CD4-positive, CD25-positive, alpha-beta regulatory T cell (primary cell): Measurements from ENCODE around the gene PDZD7. TPM values are rescaled to one million over a fixed set of nuclear protein-coding genes. Genes with fewer than 3 reads are reported as not detected.

Experiments
- ATAC-seq, 2 donors: fragments of 150-1000 bp; cut with Tn5 transposase; one replicate each; pipeline ENCODE4 v1.10.0; 2021; ENCODE audit warnings: low read depth in 2 of 2, moderate number of reproducible peaks in 2 of 2, moderate library complexity in 1 of 2
- DNase-seq, 3 donors: peaks; one replicate each; pipeline versions ENCODE4 v3.0.0 to v3.0.0-alpha.2; 2012 to 2022; ENCODE audit warnings: mixed read lengths in 1 of 3
- H3K27ac ChIP-seq: one replicate; pipeline ENCODE4 v1.7.0; 2013; ENCODE audit warnings: mild to moderate bottlenecking, low read length; ENCODE audit not compliant: insufficient read depth, poor library complexity, severe bottlenecking
- H3K27me3 ChIP-seq: one replicate; pipeline ENCODE4 v1.7.0; 2013; ENCODE audit warnings: low read length; ENCODE audit not compliant: control insufficient read depth, insufficient read depth
- H3K36me3 ChIP-seq: one replicate; pipeline ENCODE4 v1.7.0; 2013; ENCODE audit warnings: mild to moderate bottlenecking, low read length, moderate library complexity; ENCODE audit not compliant: control insufficient read depth, insufficient read depth
- H3K4me1 ChIP-seq: 2 replicates; pipeline ENCODE4 v1.7.0; 2013; ENCODE audit warnings: mild to moderate bottlenecking, low read length; ENCODE audit not compliant: insufficient read depth, control insufficient read depth, poor library complexity, severe bottlenecking
- H3K4me3 ChIP-seq: one replicate; pipeline ENCODE4 v1.7.0; 2013; ENCODE audit warnings: low read depth, mild to moderate bottlenecking, low read length, moderate library complexity
- H3K9me3 ChIP-seq, 2 experiments: 1 replicate in 1 of 2; 2 replicates in 1 of 2; pipeline ENCODE4 v1.7.0; 2013; ENCODE audit warnings: low read length in 2 of 2, mild to moderate bottlenecking in 1 of 2, moderate library complexity in 1 of 2; ENCODE audit not compliant: control insufficient read depth in 2 of 2
- H3K27ac Mint-ChIP-seq, 3 donors: one replicate each; pipeline ENCODE4 v1.8.0; 2020 to 2022; ENCODE audit warnings: mild to moderate bottlenecking in 3 of 3, mixed read lengths in 3 of 3, moderate library complexity in 2 of 3
- H3K27me3 Mint-ChIP-seq: one replicate; pipeline ENCODE4 v1.8.0; 2022; ENCODE audit warnings: mild to moderate bottlenecking, mixed read lengths
- H3K36me3 Mint-ChIP-seq: one replicate; pipeline ENCODE4 v1.8.0; 2020; ENCODE audit warnings: mixed read lengths
- H3K4me1 Mint-ChIP-seq, 4 donors: one replicate each; pipeline ENCODE4 v1.8.0; 2020 to 2022; ENCODE audit warnings: mixed read lengths in 4 of 4, mild to moderate bottlenecking in 1 of 4
- H3K4me3 Mint-ChIP-seq, 4 donors: one replicate each; pipeline ENCODE4 v1.8.0; 2020 to 2022; ENCODE audit warnings: mild to moderate bottlenecking in 4 of 4, mixed read lengths in 4 of 4, moderate library complexity in 3 of 4
- H3K9me3 Mint-ChIP-seq, 7 donors: one replicate each; pipeline ENCODE4 v1.8.0; 2020 to 2022; ENCODE audit warnings: mixed read lengths in 7 of 7, mild to moderate bottlenecking in 3 of 7, moderate library complexity in 2 of 7
- polyA plus RNA-seq, 4 donors: library from polyadenylated mRNA; unstranded; fragments of 300-500 nt; fragmentation: Illumina TruSeq; gene quantifications; one replicate each; pipeline ENCODE4 v1.2.3, GENCODE V29; 2021
- total RNA-seq: library from RNA; stranded (reverse); gene quantifications from one replicate; pipeline ENCODE4 v1.2.3, GENCODE V29; 2022

The PDZD7 gene
- total and polyA plus RNA-seq, 5 donors from 2014 or later: 0.59 to 3.5 (median 0.78) TPM

DNA sequence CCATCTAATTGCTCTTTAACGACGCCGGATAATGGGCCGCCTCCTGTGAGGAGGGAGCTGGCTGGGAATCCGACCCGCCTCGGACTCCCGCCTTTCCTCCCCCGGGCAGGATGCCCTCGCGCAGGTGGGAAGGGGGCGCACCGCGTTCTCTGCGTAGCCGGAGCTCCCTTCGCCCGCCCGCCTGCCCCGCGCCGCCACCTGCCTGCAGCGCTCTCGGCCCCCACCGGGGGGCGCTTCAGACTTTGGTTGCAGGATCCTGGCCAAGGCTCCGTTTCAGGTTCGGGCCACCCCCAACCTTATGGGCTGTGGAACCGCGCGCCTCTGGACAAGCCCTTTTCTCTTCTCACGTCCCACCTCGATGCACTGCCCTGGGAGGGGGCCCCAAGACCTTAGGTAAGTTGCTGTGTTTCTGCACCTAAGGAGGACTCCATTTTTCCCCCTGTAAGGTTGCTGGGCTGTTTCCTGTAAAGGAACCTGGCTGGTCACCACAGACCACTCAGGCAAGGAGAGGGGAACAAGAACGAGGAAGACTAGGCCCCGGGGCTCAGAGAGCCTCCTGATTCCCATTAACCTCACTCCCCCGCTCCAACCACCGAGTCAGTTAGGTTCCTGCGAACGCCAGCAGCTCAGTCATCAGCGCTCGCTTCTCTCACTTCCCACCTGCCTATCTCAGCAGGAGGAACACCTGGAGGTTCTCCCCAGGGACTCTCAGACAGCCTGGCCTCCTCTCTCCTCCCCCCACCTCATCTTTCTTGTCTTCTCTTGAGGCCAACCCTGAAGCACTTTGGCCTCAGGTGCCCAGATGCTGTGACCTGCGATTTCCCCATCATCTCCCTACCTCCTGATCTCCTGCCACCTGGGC lies 19.5 kb upstream of the PDZD7 start:
- Mint-ChIP-seq H3K27me3 (peaks cover 51% of the 10 kb centered on the region), H3K4me1 (peaks cover 0 to 27% (median 10%) of the 10 kb centered on the region in 4 donors), H3K36me3 (peaks cover 6% of the 10 kb centered on the region), H3K27ac (no peak overlapping the region), H3K9me3 (no peaks in the 10 kb centered on the region), H3K4me3 (peak overlapping the region in 2 of 4 donors; percentile 54 to 61)
- DNase-seq: peak; percentile 66 to 74 (median 68)
- Histone ChIP-seq H3K4me3 (no peak overlapping the region), H3K27ac (no peak overlapping the region), H3K4me1 (peaks cover 11% of the 10 kb centered on the region), H3K27me3 (peaks cover 13% of the 10 kb centered on the region), H3K9me3 (no peaks in the 10 kb centered on the region), H3K36me3 (no peaks in the 10 kb centered on the region)
- peak; percentile 77 to 82 for ATAC-seq

DNA sequence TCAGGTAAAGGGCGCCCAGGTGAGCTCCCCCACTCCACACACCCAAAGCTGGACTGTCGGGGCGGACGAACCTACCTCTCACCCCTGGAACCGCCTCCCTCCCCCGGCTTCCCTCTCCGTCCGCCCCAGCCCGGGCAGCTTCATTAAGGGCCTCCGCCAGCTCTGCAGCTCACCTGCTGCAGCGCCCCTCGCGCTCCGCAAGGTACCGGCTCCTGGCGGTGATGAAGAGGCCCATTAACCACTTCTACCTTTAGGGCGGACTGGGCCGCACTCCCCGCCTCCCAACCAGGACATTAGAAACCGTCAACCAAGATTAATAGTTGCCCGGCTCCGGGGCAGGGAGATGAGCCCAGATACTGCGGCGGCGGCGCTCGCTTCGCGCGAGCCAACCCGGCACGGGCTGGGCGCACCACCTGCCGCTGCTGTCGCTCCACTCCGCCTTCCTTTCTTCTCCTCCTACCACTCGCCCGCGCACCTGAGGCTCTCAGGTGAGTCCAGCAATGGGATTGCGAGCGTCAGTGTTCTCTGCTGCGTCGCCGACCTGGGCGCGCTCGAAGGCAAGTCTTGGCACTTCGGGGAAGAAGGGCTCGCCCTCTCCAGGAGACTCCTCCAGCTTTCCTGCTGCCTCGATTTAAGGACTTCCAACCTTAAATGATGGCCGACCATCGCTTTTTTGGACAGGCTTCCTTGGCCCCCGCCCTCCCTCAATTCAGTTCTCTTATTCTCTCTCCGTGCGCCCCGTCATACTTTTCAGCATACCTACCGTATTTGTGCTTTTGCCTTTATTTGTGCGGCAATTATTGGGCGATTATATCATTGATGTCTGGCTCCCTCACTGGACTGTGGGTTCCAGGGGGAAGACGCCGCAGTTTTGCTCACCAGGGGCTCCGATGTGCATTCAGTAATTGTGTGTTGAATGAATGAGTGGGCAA lies 17.3 kb upstream of the PDZD7 start:
- peaks cover 17% of the 10 kb centered on the region for H3K27me3 ChIP-seq
- H3K9me3 ChIP-seq: no peaks in the 10 kb centered on the region
- no peak for DNase-seq
- Mint-ChIP-seq H3K4me1 (peaks cover 0 to 31% (median 14%) of the 10 kb centered on the region in 4 donors), H3K27ac (no peak overlapping the region), H3K4me3 (peak overlapping the region in 2 of 4 donors; percentile 6 to 76), H3K36me3 (peaks cover 6% of the 10 kb centered on the region), H3K27me3 (peaks cover 60% of the 10 kb centered on the region), H3K9me3 (no peaks in the 10 kb centered on the region)
- no peak overlapping the region for H3K27ac ChIP-seq
- H3K36me3 ChIP-seq: no peaks in the 10 kb centered on the region
- H3K4me3 ChIP-seq: no peak overlapping the region
- no peak for ATAC-seq
- H3K4me1 ChIP-seq: peaks cover 12% of the 10 kb centered on the region

DNA sequence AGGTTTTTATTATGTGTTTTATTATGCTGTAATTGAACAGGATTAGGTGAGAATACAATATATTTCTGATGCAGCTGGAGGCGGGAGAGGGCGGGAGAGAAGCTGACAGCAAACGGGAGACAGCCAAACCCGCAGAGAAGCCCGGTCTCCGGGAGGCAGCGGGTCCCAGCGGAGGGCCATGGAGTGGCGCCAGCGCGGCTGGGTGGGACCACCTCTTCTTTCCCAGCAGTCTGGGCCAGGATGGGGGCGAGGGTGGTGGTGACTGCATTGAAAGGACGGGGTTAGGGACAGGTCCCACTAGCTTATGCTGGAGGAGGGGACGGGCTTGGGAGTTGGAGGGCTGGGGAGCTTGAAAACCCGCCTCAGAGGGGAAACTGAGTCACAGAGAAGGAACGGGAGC lies 16.3 kb upstream of the PDZD7 start:
- H3K36me3 ChIP-seq: no peaks in the 10 kb centered on the region
- peaks cover 17% of the 10 kb centered on the region for H3K27me3 ChIP-seq
- Mint-ChIP-seq H3K4me3 (no peak overlapping the region), H3K27me3 (peaks cover 60% of the 10 kb centered on the region), H3K4me1 (peaks cover 0 to 41% (median 22%) of the 10 kb centered on the region in 4 donors), H3K36me3 (peaks cover 6% of the 10 kb centered on the region), H3K9me3 (no peaks in the 10 kb centered on the region), H3K27ac (no peak overlapping the region)
- H3K4me1 ChIP-seq: peaks cover 20% of the 10 kb centered on the region
- no peaks in the 10 kb centered on the region for H3K9me3 ChIP-seq
- H3K4me3 ChIP-seq: no peak overlapping the region
- no peak for ATAC-seq
- no peak overlapping the region for H3K27ac ChIP-seq
- DNase-seq: no peak

DNA sequence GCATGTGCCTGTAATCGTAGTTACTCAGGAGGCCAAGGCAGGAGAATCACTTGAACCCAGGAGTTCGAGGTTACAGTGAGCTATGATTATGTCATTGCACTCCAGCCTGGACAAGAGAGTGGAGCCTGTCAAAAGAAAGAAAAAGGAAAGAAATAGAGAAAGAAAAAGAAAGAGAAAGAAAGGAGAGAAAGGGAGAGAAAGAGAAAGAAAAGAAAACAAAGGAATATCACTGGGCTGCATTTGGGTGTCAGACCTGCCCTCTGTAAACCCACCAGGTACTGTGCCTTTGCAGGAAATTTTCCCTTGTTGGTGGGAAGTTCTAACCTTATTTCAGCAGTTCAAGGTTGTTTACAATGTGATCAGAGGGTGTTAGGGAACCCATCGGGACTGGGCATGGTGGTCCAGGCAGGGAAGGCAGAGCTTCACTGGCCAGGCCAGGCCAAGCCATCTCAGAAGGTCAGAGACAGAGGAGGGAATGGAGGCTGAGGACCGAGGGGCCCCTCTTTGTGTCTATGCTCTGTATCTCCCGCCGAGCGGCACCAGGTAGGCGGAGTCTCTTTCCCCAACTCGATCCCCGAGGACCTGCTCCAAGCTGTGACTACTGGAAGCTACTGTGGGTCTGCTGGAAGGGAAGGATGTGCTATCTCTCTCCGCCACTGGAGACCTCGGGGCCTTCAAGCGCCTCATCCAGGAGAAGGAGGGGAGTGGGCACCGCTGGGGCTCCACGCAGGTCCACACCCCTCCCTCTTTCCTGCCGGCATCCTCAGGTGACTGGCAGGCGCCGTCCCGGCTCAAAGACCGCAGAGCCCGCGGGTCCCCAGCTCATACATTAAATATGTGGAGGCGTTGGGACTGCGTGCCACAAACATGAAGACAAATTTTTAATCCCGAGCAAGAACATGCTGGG lies 15.7 kb upstream of the PDZD7 start:
- DNase-seq (no peak), ATAC-seq (no peak)
- H3K27me3 Mint-ChIP-seq: peaks cover 60% of the 10 kb centered on the region
- Histone ChIP-seq H3K36me3 (no peaks in the 10 kb centered on the region), H3K27me3 (peaks cover 17% of the 10 kb centered on the region), H3K27ac (no peak overlapping the region), H3K9me3 (no peaks in the 10 kb centered on the region), H3K4me3 (no peak overlapping the region), H3K4me1 (peaks cover 21% of the 10 kb centered on the region)
- peaks cover 0 to 48% (median 23%) of the 10 kb centered on the region in 4 donors for H3K4me1 Mint-ChIP-seq
- H3K4me3 Mint-ChIP-seq: no peak overlapping the region
- H3K27ac Mint-ChIP-seq: no peak overlapping the region
- peaks cover 6% of the 10 kb centered on the region for H3K36me3 Mint-ChIP-seq
- no peaks in the 10 kb centered on the region for H3K9me3 Mint-ChIP-seq

DNA sequence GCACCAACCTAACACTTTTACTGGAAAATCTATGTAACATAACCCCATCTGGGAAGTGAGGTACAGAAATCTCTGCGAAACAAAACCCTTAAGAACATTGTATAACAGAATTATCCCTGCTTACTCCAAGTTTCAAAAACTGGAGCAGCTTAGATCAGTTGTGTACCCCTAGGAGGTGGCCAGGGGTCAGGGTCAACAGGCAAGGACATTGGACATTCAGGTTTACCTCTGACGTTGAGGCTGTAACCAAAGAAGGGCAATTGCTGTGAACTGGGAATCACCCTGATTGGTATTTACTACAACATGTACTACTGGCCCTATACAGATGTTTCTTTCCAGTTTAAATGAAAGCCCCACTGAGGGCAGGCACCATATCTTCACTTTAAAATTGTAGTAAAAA lies 13.2 kb upstream of the PDZD7 start:
- no peaks in the 10 kb centered on the region for H3K9me3 Mint-ChIP-seq
- Histone ChIP-seq H3K9me3 (no peaks in the 10 kb centered on the region), H3K36me3 (no peaks in the 10 kb centered on the region), H3K4me1 (peaks cover 11% of the 10 kb centered on the region), H3K27ac (no peak overlapping the region), H3K4me3 (no peak overlapping the region), H3K27me3 (peaks cover 14% of the 10 kb centered on the region)
- peaks cover 45% of the 10 kb centered on the region for H3K27me3 Mint-ChIP-seq
- peaks cover 0 to 37% (median 22%) of the 10 kb centered on the region in 4 donors for H3K4me1 Mint-ChIP-seq
- ATAC-seq: no peak
- DNase-seq: no peak
- peaks cover 5% of the 10 kb centered on the region for H3K36me3 Mint-ChIP-seq
- peak overlapping the region in 2 of 4 donors; percentile 54 to 87 for H3K4me3 Mint-ChIP-seq
- no peak overlapping the region for H3K27ac Mint-ChIP-seq

DNA sequence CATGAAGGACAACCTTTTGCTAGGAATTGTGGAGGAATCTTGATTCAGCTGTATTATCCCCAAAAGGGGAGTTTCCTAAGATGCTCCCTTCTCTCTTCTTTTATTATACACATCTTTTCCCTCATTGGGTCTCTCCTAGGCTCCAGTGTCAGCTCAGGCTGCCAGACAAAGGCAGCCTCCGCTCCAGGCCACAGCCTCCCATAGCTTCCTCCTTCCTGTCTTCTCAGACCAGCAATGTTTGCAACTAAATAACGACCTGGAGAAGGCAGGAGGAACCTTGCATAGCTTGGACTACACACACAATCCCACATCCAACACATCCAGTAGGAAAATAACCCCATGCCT lies 12.4 kb upstream of the PDZD7 start:
- peaks cover 11% of the 10 kb centered on the region for H3K4me1 ChIP-seq
- H3K36me3 ChIP-seq: peaks cover 3% of the 10 kb centered on the region
- H3K4me3 Mint-ChIP-seq: peak overlapping the region; percentile 87 to 98 (median 96)
- no peaks in the 10 kb centered on the region for H3K9me3 ChIP-seq
- DNase-seq: no peak
- no peak for ATAC-seq
- H3K9me3 Mint-ChIP-seq: no peaks in the 10 kb centered on the region
- peak overlapping the region; percentile 55 for H3K27ac ChIP-seq
- H3K4me1 Mint-ChIP-seq: peaks cover 0 to 31% (median 18%) of the 10 kb centered on the region in 4 donors
- H3K27ac Mint-ChIP-seq: peak overlapping the region in 2 of 3 donors; percentile 94 to 96
- peak overlapping the region; percentile 87 for H3K4me3 ChIP-seq
- H3K27me3 Mint-ChIP-seq: peaks cover 37% of the 10 kb centered on the region
- H3K27me3 ChIP-seq: peaks cover 7% of the 10 kb centered on the region
- H3K36me3 Mint-ChIP-seq: peaks cover 9% of the 10 kb centered on the region
